Hippocampal formation (tissue), 2 donors: ENCODE measurements around the gene CISD3.

ENCODE experiments used
- DNase-seq, 2 donors: peaks; one replicate each; lab custom pipeline; 2025; lab: John Stamatoyannopoulos, UW

CISD3 gene, protein sequence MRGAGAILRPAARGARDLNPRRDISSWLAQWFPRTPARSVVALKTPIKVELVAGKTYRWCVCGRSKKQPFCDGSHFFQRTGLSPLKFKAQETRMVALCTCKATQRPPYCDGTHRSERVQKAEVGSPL

DNA sequence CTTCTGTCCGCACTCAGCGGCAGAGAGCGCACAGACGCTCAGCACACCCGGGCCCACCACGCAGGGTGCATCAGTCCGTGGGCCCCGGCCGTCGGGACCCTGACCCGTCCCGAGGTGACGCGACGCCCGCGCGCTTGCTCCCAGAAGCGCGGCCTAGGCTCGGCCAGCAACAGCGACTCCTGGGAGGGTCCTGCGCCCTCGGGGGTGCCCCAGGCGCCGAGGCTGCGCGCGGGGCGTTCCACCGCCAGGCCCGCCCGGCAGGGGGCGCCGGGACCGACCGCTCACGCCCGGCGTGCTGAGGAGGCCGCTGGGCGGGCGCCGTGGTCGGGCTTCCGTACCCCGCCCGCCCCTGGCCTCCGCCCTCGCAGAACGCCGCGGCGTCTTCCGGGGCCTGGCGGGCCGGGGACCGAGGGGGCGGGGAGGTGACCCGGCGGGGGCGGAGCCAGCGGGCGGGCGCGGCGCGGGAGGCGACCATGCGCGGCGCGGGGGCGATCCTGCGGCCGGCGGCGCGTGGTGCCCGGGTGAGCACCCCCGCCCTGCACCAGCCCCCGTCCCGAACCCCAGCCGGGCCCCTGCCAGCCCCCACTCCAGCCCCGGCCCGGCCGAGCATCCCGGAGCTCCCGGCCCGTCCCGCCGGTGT lies at the start of gene CISD3:
TSS of gene CISD3 (plus strand) at position 456 of the 640 bp plus-strand sequence. CDS start at position 474, 18 bp downstream.
- DNase-seq = peak; percentile 77 to 80

DNA sequence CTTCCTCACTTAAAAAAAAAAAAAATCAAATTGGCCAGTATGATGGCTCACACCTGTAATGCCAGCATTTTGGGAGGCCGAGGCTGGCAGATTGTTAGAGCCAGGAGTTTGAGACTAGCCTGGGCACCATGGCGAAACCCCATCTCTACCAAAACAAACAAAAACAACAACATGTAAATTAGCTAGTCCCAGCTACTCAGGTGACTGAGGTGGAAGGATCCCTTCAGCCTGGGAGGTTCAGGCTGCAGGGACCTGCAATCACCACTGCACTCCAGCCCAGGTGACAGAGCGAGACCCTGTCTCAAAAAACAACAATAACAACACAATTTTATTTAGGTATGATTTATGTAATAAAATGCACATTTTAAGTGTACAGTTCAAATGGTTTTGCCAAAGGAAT lies 49.0 kb upstream of the CISD3 start:
- DNase-seq = no peak

DNA sequence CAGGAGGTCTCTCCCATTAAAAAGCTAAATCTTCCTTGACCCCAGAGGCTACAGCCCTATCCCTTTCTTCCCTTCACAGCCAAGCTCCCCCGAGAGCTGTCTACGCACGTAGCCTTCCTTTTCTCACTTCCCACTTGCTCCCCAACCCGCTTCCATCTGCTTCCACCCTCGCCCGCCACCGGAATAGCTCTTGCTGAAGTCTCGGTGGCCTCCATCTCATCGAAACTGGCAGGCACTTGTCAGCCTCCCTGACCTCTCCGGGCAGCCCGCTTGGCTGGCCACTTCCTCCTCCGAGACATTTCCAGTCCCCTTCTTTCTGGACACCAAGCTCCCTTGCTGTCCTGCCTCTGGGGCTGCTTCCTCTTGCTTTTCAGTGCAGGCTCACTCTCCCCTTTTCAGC lies 44.6 kb upstream of the CISD3 start:
- DNase-seq = peak; percentile 21 to 25

DNA sequence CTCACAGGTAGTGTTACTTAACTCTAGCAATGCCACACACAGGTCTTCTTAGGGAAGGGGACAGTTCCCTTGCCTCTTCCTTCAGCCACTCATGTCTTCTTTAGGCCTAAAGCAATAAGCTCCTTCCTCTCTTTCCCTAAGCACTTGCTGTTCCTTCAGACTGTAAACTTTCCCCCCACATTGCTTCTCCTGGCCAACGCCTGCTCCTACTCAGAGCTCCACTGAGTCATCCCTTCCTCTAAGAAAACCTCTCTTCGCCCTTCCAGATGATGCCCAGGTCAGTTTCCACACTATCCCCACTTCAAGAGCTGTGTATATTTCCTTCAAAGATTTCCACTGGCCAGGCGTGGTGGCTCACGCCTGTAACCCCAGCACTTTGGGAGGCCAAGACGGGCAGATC lies 42.9 kb upstream of the CISD3 start:
- no peak for DNase-seq

DNA sequence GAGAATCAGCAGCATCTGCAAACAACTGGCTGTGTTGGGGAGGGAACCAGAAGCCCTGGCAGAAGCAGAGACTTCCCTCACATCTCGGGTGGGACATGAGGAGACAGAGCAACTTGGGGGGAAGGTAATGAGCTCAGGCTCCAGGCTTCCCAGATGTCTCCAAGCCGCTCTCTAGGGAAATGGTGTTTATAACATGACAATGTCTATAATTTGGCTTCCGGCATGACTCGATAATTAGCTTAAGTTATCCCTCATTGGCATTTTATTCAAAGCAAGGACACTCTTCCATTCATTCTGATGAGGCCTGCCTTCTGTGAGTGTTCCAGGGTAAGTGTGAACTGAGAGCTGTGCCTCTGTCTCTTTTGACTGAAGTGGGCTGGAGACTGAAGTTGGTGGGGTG lies 39.8 kb upstream of the CISD3 start:
- DNase-seq = no peak

DNA sequence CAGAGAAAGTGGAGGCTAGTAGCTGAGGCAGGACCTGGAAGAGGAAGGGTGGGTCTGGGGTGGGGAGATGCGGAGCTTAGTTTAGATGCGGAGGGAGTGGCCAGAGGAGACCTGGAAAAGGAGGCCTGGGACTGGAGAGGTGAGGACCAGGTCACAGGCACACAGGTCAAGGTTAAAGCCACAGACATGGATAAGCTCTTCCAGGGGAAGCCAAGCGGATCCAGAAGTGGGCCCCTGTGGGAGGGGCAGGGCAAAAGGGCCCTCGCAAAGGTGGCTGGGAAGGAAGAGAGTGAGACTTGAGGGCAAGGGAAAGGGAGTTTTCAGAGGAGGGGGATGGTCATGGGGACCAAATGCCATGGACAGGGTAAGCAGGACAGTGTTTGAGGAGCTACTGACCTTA lies 39.0 kb upstream of the CISD3 start:
- DNase-seq = no peak

DNA sequence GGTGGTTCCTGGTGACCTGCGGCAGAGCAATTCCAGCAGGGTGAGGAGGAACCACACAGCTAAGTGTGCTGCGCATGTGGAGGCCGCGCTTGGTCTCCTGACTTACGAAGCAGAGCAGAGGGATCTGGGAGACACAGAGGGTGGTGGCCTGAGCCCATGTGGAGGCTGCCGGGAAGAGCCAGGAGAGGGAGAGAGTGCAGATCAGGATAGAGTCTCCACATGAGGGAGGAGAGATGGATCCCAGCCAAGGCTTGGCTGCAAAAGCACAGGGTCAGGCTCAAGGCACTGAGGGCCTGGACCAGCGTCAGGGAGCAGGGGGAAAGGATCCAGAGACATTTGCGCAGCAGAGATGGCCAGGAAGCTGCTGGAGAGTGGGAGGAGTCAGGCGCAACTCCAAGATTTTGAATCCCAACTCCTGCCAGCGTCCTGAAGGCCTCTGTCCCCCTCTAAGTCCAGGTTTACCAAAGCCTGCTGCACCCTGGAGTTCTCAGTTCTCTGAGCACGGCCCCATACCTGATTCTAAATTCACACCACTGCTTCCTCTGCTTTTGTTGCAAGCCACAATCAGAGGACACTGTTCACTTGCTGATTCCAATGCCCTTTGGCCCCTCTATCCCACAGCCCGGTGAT lies 36.3 kb upstream of the CISD3 start:
- DNase-seq = peak; percentile 33 to 43

DNA sequence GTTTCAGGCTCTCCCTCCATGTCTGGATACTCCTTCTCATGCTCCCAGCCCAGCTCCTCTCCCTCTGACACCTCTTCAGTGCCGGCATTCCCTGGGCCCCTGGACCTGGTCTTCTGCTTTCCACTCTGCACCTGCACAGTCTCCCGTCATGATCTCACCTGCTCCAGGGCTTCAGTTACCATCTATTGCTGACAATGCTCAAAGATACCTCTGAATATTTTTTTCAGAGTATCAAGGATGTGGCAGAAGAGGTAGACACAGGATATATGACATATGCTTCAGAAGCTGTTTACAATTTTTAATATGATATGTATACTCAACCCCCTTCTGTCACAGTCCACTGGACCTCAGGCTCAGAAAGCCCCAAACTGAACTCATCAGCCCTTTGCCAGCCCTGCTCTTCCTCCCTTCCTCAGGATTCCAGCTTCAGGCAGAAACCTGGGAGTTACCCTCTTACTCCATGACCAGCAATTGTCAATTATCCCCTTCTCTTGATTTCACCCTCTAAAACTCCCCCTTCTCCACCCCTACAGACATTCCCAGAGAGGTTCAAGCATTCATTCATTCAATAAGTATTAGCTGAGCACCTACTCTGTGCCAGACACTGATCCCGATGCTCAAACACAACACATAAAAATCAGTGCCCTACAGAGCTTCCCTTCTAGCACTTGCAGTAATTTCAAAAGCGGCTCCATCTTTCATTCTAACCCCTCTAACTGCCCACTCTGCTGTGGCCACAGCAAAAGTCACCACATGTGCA lies 32.9 kb upstream of the CISD3 start:
- DNase-seq = no peak

DNA sequence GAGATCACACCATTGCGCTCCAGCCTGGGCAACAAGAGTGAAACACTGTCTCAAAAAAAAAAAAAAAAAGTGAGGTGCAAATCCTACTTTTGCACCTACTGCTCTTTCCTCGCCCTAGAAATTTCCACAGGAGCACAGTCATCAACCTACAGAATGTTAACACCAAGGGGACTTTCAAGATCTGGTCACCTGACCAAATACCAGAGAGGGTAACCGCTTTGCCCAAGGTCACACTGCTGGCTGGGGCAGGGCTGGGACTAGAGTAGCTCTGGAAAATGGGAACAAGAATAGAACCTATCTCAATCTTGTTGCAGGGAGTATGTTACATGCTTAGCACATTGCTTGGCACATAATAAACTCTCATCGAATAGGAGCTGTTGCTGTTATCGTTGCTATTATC lies 31.4 kb upstream of the CISD3 start:
- DNase-seq = no peak

DNA sequence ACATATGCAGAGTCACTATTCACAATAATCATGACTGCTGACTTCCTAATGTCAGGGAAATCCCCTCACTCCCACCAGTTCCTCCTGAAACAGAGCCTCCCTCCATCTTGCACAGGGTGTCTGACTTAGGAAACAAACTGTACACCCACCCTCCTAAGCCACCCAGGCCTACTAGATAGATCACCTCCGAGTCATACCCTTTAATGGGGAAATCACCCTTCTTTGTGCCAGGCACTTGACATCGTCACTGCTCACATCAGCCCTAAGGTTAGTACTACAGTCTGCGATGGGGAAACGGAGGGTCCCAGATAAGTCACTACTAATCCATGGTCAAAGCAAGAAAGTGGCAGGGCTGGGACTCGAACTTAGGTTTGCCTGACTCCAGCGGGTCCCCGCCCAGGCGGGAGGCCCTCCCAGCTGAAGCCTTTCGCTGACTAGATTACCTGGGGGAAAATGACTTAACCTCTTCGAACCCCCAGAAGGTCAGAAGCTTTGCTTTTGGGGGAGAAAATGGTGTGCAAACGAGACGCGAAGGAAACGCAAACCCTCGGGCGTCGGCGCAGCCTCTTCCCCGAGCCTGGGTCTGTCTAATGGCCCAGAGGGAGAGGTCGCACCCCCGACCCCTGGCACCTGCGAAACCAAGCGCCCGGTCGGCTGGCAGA lies 28.5 kb upstream of the CISD3 start:
- no peak for DNase-seq

DNA sequence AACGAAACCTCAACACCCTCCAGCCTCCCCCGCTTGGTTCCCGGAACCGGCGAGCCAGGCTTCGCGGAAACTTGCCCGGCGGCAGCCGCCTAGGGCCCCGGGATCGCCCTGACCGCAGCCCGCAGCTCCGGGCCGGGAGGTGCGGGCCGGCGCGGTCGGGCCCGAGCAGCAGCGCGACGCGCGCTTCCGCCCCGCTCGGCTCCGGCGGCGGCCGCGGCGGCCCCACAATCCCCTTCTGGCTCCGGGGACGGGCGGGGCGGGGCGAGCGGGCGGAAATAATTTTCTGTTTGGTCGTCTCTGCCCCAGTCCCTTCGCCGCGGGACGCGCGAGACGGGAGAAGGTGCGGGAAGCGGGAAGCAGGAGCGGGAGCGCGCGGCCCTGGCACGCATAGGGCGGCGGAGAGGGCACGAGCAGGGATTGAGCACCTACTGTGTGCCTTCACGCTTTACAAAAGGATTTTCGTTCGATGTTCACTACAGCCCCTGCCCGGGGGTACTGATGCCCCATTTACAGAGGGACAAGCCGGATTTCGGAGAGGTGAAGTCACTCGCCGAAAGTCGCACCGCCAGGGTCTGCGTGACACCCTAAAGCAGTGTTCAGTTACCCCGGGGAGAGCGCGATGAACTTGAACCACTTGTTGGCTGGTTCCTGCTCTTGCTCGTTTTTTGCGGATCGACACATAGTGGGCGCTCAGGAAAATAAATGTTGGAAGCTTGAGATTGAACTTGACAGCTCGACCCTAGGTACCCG lies 27.8 kb upstream of the CISD3 start:
- DNase-seq = peak; percentile 74 to 77

DNA sequence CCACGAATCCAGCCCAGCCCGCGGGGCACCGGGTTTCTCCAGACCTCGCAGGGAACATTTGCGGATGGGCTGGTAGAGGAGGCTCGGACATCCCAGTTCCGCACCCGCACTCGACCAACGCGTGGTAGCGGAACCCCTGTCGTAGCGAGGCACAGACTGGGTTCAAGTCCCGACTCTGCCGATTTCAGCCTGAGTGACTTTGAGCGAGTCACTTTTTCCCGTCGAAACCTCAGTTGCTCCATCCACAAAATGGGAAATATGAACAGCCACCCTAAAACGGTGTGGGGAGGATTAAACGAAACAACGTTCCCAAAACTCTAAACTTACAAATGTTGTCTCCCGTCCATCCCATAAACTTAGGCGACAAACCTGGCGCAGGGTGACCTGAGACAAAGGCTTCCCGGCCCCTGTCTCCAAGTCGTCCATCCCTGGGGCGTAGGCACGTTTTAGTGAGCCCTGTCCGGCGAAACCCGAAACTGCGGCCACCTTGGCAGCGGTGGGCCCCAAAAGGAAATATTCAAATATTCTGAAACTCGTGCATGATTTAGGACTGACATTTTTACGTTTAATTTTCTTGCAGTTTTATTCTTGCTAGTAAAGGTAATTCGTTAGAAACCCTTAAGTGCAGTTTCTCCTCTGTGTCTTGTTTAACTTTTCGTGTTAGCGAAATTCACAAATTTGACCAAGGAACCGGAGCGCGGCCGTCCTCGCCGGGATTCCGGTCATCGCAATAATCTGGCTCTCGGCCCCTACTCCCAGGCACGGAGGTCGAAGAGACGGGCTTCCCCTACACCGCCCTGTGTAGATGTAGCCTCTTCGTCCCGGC lies 27.0 kb upstream of the CISD3 start:
- DNase-seq = no peak

DNA sequence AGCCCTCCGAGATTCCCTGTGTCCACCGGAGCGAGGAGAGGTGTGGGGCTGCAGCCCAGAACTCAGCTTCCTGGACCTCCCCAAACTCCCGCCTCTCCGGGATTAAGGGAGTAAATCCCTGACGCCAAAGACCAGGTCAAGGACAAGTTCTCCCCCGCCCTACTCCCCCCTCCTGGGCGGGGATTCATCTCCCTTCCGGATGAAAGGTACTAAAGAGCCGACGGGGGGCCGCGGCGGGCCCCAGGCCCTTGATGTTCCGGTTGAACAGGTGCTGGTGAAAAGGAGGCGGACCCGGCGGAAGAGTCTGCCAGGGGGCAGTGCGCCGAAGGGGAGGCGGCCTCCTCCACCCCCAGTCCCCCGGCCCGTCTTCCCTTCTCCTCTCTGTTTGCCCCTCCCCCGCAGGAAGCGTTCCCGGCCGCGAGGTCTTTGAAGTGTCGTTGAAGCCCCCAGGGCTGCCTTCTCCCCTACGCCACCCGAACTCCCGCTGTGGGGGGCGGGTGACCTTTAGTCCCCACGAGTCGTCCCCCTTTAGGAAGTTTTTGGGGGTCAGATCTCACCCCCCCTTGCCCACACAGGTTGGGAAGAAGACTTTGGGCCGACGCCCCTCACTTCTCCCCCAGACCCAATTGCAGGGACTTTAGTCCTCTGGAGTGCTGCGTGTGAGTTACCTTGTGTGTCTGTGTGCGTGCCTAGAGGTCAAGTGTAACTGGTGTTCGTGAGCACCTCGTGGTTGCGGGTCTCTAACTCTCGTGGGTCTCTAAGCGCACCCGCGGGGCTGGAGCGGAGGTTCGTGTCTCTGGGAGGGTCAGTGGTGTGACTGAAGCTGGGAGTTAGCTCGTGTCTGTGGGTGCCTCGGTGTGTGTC lies 26.2 kb upstream of the CISD3 start:
- no peak for DNase-seq

DNA sequence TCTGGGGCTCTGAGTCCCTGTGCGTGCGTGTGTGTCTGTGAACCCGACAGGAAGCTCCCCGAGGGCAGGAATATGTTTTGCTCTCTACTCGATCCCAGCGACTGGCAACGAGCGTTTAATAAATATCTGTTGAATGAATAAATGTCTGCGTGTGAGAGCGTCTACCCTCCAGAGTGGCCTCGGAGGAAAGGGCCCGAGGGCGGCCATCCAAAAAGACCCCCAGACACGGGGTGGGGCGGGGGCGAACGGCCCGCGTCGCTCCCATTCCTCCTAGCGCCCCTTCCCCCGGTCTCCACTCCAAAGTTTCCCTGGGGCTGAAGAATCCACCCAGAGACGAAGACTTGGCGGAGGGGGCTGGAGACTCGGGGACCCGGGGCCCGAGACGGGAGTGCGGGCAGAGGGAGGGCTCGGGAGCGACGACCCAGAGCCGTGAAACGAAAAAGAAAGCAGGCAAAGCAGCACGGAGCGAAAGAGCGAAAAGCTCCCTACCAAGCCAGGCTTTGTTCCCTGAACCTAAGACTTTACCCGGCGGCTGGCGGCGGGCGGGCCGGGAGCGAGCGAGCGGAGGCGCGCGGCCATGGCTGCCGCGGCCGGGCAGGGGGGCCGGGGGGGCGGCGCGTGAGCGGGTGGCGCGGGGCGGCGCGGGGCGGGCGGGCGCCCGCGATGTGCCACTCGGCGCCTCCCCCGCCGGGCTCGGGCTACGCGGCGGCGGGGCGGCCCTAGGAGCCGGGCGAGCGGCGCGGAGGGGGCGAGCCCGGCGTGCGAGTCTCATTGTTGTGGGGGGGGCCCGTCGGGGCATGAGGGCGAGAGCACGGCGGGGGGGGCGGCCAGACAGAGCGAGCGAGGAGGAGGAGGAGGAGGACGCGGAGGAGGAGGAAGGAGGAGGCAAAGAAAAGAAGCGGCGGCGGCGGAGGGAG lies 25.3 kb upstream of the CISD3 start, which contains the start of gene MLLT6:
TSS of gene MLLT6 (plus strand) at position 668 of the 917 bp plus-strand sequence. CDS start 360 bp downstream, outside the sequence.
- peak; percentile 75 to 79 for DNase-seq

DNA sequence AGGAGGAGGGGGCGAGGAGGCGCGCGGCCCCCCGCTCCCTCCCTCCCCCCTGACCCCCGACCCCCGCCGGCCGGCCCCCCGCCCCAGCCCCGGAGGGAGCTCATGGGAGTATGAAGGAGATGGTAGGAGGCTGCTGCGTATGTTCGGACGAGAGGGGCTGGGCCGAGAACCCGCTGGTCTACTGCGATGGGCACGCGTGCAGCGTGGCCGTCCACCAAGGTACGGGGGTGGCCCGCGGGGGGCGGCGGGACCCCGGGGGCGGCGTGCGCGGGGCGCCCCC lies 24.7 kb upstream of the CISD3 start:
- no peak for DNase-seq

DNA sequence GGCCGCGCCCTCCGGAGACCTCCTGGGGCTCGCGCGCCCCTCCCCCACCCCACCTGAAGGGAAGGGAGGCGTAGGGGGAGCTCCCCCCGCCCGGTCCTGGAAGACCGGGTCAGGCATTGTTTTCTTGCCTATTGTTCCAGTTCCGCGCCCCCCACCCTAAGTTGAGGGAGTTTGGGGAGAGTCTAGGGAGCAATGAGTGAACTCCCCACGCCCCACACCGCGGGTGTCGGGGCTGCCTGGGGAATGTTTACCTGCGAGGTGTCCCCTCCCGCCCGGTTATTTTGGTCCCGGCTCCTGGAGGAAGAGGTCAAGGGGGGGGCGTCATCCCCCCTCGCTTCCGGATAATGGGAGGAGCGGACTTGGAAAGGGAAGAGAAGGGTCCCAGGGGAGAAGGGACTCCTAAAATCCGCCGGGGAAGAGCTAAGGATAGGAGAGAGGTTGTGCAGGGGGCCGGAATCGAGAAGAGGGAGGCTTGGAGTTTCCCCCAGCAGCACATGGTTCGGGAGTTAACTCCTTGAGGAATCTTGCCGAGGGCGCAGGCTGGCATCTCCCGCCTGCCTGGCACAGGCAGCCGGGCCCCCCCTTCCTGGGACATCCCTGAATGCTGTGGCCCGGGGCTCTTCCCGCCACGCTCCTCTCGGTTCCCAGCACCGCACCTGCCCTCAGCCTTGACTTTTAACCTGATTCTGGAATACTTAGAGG lies 24.2 kb upstream of the CISD3 start:
- peak in 1 of 2 donors; percentile 37 for DNase-seq

DNA sequence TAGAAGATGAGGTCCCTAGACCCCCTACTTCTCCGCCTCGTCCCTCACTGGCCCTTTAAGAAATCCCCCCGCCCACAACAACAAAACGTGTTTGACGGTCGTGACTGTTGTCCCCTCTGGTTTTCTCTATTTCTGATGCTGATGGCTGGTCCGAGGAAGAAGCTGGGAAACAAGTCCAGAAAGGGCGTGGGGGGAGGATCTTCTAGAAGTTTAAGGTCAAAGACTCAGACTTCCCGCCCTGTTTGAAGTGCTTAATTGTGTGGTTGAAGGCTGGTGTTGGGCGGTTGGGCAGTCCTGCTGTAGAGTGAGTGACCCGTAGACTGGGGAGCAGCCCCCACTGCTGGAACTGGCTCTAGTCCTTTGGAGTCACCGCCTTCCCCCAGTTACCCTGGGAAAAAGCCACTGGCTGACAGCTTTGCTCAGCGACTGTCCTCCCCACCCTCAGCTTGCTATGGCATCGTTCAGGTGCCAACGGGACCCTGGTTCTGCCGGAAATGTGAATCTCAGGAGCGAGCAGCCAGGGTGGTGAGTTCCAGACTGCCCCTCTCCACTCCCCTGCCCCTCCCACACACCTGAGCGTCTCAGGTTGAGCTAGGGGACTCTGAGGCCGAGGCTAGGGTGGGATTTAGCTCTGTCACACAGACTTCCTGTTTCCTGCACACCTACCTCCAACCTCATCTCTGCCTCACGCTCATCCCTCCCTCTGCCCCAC lies 23.5 kb upstream of the CISD3 start:
- no peak for DNase-seq
